ENCODE data around the gene ESAM.
"Not testable (repeated sequence)": the region's sequence is repeated elsewhere in the genome, so short reads cannot be mapped to it uniquely, and the experiment has no call there.

ESAM gene

DNA sequence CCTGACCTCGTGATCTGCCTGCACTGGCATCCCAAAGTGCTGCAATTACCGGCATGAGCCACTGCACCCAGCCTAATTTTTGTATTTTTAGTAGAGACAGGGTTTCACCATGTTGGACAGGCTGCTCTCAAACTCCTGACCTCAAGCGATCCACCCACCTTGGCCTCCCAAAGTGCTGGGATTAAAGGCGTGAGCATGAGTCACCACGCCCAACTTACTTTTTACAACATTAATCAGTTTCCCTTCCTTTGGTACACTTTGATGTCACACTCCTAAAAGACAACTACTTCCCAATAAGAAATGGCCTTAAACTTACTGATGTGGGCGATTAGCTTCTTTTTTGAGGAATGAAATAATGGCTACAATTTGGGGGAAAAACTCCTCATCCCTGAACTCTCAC, 8.9 kb upstream of the ESAM start:
- DNase-seq, result not testable (repeated sequence)

DNA sequence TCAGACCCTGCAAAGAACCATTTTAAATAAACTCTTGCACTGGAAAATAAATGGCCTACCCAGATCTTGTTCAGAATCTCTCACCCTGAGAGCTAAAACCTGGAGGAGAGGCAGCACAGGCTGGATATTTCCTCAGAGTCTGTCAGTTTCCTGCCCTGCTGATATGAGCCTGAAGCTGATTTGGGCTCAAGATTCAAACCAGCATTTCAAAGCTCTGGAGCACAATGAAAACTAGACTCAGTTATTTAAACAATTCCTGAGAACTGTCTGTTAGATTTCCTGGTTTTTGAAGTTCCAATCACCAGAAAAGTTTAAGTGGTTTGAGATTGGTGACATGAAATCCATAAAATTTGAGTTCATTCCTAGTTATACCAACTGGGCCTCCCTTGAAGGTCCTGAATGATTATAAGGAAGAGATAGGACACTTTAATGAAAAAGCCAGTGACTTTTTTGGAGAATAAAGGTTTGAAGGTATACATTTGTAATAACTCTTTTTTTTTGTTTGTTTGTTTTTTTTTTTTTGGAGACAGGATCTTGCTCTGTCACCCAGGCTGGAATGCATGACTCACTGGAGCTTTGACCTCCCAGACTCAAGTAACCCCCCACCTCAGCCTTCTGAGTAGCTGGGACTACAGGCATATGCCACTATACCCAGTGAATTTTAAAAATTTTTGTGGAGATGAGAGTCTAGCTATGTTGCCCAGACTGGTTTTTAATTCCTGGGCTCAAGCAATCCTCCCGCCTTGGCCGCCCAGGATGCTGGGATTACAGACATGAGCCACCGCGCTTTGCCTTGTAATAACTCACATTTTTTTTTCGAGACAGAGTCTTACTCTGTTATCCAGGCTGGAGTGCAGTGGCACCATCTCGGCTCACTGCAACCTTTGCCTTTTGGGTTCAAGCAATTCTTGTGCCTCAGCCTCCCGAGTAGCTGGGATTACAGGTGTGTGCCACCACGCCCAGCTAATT, 8.0 kb upstream of the ESAM start:
- DNase-seq, result no peak

DNA sequence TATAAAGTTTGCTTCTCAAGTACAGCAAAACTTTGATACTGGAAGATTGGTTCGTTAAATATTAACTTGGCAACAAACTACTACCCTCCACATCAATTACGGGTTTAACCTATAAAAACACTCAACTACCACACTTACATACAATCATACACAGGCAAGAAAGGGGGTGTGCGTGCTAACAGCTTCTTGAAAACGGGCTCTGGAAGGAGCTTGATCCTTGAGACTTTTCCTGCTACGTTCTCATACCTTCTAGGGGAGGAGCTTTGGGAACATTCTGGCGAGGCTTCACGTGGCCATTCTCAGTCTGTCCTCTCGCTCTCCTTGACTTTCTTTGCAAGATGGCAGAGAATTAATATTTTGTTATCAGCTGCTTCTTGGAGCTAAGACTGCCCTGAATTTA, 6.8 kb upstream of the ESAM start:
- DNase-seq, result no peak

DNA sequence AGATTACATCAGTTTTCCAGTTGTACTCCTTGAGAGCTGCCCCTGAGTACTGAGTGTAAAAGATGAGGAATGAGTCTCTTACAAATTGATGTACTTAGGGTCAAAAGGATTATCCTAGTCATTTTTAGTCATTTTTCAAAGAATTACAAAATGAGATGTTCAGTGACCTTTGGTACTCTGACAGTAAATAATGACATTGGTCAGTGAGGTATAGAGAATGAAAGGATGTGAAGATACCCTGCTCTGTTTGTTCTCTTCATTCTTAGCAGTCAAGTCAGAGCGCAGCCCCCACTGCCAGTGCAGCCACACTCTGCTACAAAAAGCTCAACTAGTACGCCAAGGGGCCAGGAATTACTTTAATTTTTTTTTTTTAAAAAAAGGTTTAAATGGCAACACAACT, 4.1 kb upstream of the ESAM start:
- DNase-seq, result no peak

DNA sequence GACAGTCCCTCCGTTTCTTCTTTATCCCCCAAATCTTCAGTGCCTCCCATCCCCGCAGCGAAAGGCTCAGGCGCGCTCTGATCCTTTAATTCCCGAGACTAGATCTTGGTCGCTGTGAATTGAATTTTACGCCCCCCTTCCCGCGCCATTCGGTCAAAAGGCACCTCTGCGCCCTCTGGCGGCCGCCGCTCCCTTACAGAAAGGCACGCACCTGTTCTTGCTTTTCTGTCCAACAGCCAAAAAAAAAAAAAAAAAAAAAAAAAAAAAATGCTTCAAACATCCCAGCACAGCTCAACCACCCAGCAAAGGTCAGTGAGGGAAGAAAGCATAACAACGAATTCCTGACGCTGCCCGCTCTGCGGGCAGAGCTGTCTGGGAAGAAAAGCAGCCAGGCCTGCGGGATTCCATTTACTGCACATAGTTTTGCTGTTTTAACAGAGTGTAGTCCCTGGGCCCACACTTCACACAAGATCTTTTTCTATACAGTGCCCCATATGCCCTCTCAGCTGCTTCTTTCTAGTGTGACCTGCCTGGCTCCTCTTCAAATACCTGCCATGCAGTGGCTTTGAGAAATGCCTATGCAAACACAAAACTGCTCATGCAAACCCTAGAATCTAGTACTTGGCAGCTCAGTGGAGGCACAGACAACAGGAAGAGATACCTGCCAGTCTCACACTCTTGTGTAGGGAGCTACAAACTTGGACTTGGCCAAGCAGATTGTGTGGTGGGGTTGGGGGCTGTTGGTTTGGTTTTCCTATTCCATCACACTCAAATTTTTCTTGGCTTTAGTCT, 1.3 kb upstream of the ESAM start:
- no peak for DNase-seq

DNA sequence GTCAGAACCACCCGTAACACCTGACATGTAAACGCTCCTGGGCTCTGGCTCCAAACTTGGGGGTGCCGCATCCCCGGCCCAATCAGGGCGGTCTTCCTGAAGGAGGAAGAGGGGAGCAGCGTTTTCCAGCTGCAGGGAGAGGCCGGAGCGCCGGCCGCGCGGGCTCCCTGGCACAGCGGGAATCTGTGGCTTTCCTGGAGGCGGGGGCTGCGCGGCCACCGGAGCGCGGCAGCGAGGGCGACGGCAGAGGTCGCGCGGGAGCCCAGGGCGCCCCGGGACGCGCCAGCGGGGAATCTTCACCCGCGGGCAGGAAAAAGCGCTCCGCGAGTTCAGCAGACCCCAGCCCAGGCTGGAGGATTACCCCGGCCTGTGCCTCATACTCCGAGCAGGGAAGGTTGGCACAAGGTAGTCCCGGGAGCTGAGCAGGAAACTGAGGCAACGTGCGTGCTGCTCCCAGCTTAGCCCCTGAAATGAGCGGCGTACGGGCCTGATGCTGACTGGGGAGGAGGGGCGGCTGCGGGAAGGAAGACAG, 600 bp upstream of the ESAM start:
- DNase-seq, result no peak

DNA sequence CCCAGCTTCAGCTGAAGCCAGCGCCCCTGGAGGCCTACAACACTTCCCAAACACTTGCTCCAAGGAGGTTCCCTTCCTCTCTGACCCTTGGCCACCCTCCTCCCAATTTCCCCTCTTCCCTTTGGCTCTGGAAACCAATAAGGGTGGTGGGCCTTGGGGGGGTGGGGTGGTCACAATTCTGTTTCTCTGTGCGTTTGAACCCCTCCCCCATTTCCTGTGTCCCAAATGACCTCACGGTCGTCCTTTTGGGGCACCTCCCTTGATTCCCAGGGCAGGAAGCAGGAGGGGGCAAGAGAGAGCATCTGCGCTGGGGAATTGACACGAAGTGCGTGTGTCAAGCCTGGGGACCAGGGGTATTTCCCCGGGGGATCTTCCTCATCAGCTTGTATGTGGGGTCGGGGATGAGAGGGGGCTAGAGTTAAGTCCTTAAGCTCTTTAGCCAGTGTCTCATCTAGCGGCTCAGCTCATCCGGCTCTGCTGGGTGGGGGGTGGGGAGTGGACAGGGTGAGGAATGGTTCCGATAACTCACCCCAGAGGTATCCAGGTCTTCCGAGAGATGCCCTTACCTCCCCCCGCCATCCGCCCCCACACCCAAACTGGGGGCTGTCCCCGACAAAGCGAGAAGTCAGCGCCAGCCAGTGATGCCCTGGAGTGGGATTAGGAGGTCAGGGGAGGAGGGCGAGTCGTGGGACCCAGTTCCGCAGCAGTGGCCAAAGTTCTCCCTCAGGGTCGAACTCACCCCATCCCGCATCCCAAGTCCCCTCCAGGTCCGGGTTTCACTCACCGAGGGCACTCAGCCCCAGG, 587 bp downstream of the ESAM start:
- no peak for DNase-seq

DNA sequence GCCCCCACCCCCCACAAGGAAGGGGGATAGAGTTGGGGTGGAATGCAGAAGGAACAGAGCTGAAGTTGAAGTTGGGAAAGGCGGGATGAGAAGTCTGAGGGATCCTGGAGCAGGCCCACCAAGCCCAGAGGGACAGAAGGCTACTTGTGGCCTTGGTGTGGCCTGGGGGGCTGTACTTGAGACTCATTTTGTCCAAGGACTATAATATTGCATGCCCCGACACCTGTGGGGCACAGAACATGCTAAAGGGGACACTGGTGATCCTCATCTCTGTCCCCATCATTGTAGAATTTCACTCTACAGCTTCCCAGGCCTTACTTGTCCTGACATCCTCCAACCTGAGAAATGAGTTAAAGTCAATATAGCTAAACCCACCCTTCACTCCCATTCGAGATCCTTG, 1.3 kb downstream of the ESAM start:
- DNase-seq, result no peak

DNA sequence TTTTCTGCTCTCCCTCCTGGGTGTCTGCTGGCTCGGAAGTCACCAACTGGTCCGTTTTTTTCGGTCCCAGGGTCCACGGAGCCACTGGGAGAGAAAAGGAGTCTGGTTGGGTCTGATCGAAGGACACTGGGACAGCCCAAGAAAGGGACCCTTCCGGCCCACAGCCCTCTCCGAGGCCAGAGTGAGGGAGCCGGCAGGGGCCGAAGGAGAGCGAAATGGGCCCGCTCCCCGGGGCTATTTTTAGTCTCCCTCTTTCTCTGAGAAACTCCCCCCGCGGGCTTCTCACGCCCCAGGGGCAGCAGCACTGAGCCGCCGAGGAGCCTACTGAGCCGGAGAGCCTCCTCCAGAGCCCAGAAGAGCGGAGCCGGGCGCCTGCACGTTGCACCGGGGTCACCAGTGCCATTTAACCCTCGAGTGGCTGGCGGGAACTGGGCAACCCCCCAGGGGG, 1.9 kb downstream of the ESAM start:
- no peak for DNase-seq

DNA sequence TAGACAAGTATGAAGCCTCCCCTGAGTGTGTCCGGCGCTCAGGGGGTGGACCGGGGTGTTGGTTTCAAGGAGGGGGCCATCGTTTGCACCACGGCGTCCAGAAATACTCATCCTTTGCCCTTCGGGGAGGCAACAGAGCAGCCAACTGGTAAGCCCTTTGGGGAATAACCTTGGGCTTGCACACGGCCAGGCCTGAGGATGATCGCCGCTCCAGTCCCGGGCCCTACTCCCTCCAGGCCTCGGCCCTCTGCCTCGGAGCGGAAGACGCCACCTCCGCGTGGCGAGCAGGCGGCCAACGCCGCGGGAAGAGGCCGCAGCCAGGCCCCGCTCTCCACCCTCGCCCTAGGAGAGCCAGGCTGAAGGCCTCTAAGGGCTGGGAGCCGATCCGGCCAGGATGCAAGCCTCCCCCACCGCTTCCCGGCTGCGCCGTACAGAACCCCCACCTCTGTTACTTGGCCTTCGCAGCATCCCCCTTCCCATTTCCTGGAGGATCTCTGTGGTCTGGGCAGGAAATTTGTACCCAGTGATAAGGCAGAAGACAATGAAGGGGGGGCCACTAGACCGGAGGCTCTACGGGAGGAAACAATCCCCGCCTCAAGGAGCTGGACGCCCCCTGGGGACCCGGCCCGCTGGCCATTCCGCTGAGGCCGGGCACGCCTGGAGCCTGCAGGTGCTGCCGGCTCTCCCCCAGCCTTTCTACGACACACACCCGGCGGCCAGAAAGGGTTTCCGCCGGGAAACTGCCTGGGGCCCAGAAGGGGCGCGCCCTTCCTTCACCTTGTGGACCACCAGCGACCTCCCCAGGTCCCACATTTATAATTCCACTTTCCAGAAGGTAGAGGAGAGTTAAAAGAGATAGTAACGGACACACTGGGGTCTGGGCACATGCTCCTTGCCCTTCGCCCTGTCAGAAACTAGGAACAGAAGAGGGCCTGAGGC, 2.6 kb downstream of the ESAM start:
- DNase-seq, result no peak

DNA sequence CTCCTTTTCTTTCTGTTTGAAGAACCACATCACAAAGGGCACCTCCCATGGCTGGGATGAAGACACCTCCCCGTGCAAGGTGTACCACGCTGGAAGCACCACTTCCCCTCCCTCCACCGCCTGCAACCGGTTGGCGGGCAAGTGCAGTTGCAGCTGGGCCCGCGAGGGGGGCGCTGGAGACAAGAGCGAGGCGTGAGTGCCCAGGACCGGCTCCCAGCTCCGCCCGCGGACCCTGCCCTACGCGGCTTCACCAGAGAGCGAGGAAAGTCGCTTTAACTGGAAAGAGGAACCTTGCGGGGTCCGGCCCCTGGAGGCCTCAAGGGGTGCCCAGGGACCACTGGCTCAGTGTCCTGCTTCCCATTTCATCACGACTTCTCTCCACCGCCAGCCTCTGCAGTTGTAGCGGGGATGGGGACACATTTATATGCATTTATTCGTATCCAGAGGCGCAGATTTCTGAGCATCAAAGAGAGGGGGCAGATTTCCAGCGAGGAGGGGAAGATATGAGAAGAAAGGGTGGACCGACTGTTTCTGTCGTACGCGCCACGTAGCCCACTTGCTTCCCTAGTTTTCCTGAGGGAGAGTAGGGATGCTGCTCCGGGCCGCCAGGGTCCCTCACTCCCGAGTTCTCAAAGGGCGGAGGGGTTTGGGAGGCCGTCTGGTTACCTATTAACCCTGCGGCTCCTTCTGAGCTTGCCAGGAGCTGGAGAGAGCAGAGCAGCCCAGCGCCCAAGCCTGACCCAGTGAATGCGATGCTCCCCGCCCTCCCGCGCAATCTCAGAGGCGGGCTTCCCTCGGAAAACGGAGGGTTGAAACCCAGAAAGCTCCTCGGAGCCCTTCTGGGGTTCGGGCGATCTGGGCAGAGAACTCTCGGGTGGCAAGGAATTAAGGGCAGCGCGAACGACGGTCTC, 3.5 kb downstream of the ESAM start:
- no peak for DNase-seq

DNA sequence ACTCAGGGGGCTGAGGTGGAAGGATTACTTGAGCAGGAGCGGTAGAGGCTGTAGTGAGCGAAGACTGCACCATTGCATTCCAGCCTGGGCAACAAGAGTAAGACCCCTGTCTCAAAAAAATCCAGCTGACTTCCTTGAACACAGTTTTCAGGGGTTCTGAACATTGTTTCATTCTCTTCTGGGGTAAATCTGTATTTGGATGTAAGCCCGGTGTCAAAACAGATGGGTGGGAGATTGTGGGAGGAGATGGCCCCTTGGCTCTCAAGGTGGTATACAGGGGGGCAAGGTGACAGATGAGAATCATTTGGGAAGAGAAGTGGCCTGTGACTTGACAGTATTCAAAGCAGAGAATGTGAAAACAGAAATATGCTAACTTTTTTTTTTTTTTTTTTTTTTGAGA, 4.8 kb downstream of the ESAM start:
- no peak for DNase-seq

DNA sequence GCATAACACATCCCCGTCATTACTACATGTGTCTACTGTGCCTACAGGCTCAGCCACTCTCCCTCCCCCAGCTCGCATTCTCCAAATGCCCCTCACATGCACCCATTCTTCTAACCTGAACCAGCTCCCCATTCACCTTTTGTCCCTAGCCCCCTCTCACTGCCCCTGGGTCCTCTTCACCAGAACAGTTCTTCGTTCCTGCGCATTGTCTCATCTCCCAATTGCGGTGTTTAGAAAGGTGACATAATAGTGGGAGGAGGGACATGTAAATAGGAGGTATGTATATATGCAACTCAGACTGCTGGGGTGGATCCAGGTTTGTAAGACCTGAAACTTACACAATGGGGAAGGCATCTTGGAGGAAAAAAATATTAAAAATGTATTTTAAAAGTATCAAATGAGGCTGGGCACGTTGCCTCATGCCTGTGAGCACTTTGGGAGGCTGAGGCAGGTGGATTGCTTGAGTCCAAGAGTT, 5.3 kb downstream of the ESAM start:
- no peak for DNase-seq

DNA sequence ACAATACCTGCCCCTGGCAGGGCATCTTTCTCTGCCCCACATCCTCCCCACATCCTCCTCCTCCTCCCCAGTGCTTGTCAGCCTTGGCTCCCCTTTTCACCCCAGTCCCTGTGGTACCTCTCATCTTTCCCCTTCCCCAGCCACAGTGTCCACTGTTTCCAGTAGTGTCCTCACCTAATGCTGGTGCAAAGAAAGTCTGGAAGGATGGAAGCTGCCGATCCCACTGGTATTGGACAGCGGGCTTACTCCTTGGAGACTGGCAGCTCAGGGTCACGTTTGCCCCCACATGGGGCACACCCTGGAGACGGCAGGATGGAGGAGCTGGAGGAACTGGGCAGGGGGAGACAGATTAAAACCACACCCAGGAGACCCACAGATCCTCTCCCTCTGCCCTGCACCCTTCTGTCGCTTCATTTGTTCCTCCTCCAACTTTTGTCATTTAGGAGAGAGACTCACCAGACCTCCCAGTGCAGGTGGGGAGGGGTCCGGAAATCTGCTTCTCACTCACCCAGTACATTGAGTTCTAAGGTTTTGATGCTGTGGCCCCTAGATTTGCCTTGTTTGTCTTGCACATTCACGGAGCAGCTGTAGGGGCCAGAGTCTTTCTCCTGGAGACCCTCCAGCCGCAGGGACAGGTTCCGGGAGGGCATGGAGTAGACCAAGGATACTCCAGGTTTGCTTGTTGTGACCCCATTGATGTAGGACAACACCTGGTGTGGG, 5.9 kb downstream of the ESAM start:
- DNase-seq, result no peak

DNA sequence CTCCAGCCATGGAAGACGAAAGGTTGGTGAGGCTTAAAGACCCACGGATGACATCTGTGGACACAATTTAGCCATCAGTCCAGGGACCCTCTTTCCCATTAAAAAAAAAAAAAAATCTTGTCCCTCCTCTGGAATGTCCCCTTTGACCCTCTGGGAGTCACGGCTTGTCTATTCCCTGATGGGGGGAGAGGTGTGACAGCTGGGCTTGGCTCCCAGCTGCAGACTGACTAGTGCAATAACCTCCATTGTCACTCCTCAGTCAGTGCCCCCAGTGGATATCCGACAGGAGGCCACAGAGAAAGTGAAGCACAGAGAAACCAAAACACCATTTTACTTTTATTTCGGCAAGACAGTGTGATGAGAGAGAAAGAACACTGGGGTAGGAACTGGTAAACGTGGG, 7.4 kb downstream of the ESAM start:
- no peak for DNase-seq

DNA sequence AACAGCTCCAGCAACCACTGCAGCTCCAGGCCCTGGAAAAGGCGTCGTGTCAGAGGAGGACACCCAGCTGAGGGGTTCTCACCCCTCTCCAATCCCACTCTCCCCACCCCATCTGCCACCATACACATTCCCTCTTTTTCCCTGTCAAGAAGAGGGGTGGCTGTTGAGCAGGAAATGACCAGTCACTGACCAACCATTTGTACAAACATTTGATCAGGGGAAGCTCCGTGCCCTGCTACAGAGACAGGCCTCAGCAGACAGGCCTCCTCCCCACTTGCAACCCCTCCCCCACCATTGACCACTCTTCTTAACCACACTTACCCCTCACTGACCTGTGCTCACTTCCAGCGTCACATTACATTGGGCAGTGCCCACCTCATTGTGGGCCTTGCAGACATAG, 7.8 kb downstream of the ESAM start:
- no peak for DNase-seq

DNA sequence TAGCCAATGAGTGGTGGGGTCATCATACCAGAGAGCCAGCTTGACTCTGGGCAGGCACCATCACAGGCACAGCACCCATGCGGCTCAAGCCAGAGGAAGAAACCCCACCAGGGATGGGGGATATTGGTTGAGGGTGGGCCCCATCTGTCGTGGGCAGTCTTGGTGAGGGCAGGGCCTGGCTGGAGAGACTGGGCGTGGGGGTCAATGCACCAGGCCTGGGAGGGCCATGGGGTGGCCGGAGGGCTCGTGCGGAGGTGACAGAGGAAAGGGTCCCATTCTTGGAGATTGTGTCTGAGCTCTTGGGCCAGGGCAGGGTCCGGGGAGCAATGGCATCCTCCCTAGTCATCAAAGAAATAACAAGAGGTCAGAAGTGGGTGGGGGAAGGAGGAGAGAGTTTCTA, 8.5 kb downstream of the ESAM start:
- no peak for DNase-seq

DNA sequence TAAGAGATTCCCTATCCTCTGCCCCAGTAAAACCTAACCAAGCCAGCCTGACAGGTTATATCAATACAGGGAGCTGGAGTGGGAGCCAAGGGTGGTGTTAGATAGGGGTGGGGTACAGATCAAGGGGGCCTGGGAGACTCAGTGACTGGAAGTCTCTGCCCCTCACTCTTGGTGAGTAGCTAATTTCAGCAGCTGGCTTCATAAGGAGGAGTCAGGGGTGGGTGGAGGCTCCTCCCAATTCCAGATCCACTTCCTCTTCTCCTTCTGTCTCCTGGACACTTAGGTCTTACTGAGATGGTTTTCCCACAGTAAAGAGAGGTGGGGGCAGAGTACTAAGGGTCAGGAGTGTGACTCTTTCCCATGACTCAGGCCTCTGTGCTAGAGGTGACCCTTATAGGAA, 8.9 kb downstream of the ESAM start:
- DNase-seq, result no peak

DNA sequence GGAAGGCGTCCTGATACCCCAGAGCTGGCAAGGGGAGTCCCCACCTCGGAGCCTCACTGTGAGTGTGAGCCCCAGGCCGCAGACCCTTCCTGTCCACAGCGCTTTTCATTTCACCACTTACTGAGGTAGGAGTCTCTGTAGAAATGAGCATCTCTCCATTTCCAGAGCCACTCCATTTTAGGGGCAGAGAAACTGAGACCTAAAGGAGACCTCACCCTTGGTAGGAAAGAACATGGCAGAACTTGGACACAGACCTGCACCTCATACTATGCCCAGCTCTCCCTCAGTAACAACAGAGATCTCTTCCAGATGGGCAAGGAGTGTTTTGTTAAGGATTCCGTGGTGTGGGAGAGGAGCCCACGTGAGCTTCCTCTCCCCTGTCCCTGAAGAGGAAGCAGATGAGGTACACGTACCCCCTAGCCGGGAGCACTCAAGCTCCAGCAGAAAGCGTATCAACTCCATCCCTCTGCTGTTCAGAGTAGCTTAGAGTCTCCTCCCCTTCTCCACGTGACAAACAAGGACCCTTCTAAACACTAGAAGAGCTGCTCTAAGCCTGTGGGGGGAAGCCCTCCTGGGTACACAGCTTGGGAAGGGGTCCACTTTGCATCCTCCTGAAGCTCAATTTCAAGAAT, 9.5 kb downstream of the ESAM start:
- no peak for DNase-seq

Data from SIG-M5 (cell line).